ENCODE data around the gene TCF7L2. TPM values are rescaled to one million over a fixed set of nuclear protein-coding genes. Genes with fewer than 3 reads are reported as not detected.

TCF7L2 gene
- total RNA-seq, 4 donors from 2014 or later, result 12.7 to 59.9 (median 16.1) TPM

GRCh38 chr10:112964482-112964881, 14.4 kb downstream of the TCF7L2 start:
- no peak overlapping the region for H3K4me3 ChIP-seq
- H3K9me3 ChIP-seq, result no peaks in the 10 kb centered on the region
- H3K27ac ChIP-seq, result peak overlapping the region in 1 of 2 donors; percentile 16
- no peak for DNase-seq
- peaks cover 0 to 6% of the 10 kb centered on the region in 2 donors for H3K4me1 ChIP-seq
- no peaks in the 10 kb centered on the region for H3K36me3 ChIP-seq
- no peak for TF ChIP-seq POLR2A (IDR thresholded peaks at IDR 0.05)
- no peak for TF ChIP-seq CTCF (IDR thresholded peaks at IDR 0.05)
- intact Hi-C loops (cut with DNase I; ENCODE audit: low total_unique reads), result no loop called here
- no peaks in the 10 kb centered on the region for H3K27me3 ChIP-seq

GRCh38 chr10:112966194-112966855, 16.3 kb downstream of the TCF7L2 start:
- Histone ChIP-seq H3K27ac (no peak overlapping the region), H3K36me3 (no peaks in the 10 kb centered on the region), H3K4me1 (no peaks in the 10 kb centered on the region), H3K27me3 (no peaks in the 10 kb centered on the region), H3K4me3 (no peak overlapping the region), H3K9me3 (no peaks in the 10 kb centered on the region)
- no peak for DNase-seq
- TF ChIP-seq POLR2A (IDR thresholded peaks at IDR 0.05) (no peak), CTCF (IDR thresholded peaks at IDR 0.05) (no peak)
- intact Hi-C loops (cut with DNase I; ENCODE audit: low total_unique reads), result no loop called here

DNA sequence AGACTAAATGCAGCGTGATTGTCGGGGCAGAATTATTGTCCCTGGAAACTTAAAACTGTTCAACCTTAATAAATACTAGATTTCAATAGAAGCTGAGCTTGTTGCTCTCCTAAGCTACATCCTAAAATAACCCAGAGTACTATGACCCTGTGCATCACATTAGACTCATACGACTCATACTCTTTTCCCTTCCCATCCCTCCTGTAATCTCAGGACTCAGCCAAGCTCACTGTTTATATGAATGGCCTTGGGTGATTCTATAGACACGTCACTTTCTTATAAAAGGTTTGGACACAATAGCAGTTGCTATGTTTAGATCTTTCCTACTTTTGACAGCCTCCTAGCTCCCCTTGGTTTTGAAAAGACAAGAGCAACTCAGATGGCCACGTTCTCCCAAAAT, 17.2 kb downstream of the TCF7L2 start:
- Histone ChIP-seq H3K27ac (no peak overlapping the region), H3K4me3 (no peak overlapping the region), H3K36me3 (no peaks in the 10 kb centered on the region), H3K9me3 (no peaks in the 10 kb centered on the region), H3K4me1 (no peaks in the 10 kb centered on the region), H3K27me3 (no peaks in the 10 kb centered on the region)
- intact Hi-C loops (cut with DNase I; ENCODE audit: low total_unique reads), result no loop called here
- DNase-seq, result no peak
- TF ChIP-seq POLR2A (IDR thresholded peaks at IDR 0.05) (no peak), CTCF (IDR thresholded peaks at IDR 0.05) (no peak)

DNA sequence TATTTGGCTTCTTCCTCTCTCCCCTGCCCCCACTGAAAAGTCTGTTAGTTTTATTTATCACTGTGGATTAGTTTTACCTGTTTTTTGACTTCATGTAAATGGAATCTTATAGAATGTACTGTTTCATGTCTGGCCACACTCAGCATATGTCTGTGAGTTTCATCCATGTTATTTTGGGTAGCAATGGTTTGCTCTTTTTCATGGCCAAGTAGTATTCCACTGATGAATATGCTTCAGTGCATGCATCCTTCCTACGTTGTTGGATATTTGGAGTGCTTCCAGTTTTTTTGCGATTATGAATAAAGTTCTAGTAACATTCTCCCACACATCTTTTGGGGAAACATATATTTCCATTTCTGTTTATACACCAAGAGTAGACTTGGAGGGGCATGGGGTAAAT, 19.1 kb downstream of the TCF7L2 start:
- Histone ChIP-seq H3K4me3 (no peak overlapping the region), H3K9me3 (no peaks in the 10 kb centered on the region), H3K36me3 (no peaks in the 10 kb centered on the region), H3K27ac (no peak overlapping the region), H3K4me1 (no peaks in the 10 kb centered on the region), H3K27me3 (no peaks in the 10 kb centered on the region)
- intact Hi-C loops (cut with DNase I; ENCODE audit: low total_unique reads), result no loop called here
- no peak for DNase-seq
- TF ChIP-seq CTCF (IDR thresholded peaks at IDR 0.05) (no peak), POLR2A (IDR thresholded peaks at IDR 0.05) (no peak)

DNA sequence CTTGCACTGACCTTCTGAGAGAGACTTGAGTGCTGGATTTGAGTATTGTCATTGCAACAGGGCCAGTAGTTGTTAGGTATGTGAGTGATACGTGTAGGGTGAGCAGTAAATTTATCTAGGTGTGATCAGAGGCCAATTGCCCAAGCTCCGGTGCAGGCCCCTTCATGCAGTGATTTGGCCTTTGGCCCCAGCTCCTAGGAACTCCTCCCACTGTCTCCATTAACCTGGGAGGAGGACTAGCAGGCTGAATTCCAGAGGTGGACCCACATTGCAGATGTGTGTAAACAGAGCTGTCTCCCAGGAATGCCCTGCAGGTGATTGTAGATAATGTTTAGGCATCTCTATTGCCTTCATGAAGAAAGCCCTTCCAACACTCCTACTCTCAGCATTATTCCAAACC, 19.5 kb downstream of the TCF7L2 start:
- Histone ChIP-seq H3K36me3 (no peaks in the 10 kb centered on the region), H3K4me3 (no peak overlapping the region), H3K9me3 (no peaks in the 10 kb centered on the region), H3K27me3 (no peaks in the 10 kb centered on the region), H3K4me1 (no peaks in the 10 kb centered on the region), H3K27ac (no peak overlapping the region)
- DNase-seq, result no peak
- intact Hi-C loops (cut with DNase I; ENCODE audit: low total_unique reads), result no loop called here
- TF ChIP-seq CTCF (IDR thresholded peaks at IDR 0.05) (no peak), POLR2A (IDR thresholded peaks at IDR 0.05) (no peak)
